ENCODE measurements around the gene VSTM4.

The VSTM4 gene

GRCh38 chr10:49116509-49117375 lies 1.4 kb upstream of the VSTM4 start:
- DNase-seq (ENCODE audit: low read depth, low spot score) = no peak

GRCh38 chr10:49115796-49116508 lies 630 bp upstream of the VSTM4 start:
- DNase-seq (ENCODE audit: low read depth, low spot score) = no peak

DNA sequence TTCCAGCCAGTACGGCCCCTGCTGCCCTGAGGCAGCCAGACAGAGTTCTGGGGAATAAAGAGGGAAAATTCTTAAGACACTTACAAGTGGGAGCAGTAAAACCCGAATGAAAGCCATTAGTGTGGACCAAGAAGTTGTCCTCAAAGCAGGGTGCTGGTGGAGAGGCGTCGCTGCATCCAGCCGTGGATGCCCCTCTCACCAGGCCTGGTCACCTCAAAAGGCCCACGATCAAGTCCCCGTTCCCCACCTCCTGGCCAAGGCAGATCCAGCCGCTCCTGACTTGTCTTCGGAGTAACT lies 656 bp downstream of the VSTM4 start:
- DNase-seq (ENCODE audit: low read depth, low spot score) = no peak

DNA sequence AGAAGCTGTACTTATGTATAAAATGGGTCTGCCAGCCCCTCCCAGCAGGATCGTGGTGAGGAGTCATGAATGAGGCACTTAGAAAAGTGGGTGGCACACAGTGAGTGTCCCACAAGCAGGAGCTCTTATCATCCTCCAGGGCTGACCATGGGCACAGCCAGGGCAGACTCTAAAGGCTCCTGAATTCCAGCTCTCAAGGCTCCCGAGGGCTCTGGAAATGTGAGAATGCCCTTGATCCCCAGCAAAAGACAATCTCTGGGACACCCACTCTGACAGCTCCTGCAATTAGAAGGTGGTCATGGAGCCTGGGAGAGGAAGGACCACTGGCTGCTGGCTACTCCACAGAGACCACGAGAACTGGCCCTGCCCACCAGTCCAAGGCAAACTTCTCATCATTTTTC lies 1.6 kb downstream of the VSTM4 start:
- DNase-seq (ENCODE audit: low read depth, low spot score) = no peak

GRCh38 chr10:49112851-49113250 lies 2.5 kb downstream of the VSTM4 start:
- no peak for DNase-seq (ENCODE audit: low read depth, low spot score)

DNA sequence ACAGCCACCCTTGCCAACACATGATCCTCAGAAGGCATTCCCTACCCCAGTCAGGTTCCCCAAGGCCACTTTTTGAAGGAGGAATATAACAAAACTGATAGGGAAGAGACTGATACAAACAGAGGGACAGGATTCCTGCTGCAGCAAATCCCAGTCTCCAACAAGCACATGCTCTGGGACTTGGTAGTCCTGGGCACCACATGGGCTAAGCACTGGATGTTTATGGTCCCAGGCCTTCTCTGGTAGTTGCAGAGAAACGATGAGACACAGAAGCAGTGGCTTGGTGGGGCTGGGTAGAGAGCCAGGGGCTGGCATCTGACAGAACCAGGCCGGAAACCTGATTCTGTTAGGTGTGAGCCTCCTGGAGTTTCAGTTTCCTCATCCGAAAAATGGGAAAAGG lies 3.2 kb downstream of the VSTM4 start:
- no peak for DNase-seq (ENCODE audit: low read depth, low spot score)

GRCh38 chr10:49111320-49111698 lies 4.0 kb downstream of the VSTM4 start:
- no peak for DNase-seq (ENCODE audit: low read depth, low spot score)

DNA sequence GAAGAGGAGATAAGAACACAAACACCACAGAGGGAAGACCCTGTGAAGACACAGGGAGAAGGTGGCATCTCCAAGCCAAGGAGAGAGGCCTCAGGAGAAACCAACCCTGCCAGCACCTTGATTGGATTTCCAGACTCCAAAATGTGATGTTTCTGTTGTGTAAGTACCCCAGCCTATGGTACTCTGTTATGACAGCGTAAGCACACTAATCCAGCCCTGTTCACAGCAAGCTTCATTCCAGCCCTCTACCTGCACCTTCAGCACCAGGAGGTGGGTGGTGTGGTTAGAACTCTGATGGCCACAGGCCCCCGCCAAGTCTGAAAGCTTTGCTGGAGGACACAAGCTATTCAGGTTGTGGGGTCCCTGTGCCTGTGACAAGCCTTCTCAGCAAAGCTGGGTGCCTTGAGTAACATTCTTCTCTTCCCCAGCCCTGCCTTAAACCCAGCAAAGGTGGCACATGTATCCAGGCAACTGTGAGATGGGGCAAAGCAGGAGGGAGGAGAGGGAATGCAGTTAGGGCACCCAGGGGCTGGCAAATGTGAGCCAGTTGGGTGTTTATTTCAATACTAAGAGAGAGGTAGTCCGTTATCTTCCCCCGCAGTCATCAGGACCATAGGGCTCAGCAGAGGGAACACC lies 4.5 kb downstream of the VSTM4 start:
- DNase-seq (ENCODE audit: low read depth, low spot score) = no peak

GRCh38 chr10:49109669-49110340 lies 5.5 kb downstream of the VSTM4 start:
- peak; percentile 71 for DNase-seq (ENCODE audit: low read depth, low spot score)

GRCh38 chr10:49108656-49109055 lies 6.7 kb downstream of the VSTM4 start:
- no peak for DNase-seq (ENCODE audit: low read depth, low spot score)

DNA sequence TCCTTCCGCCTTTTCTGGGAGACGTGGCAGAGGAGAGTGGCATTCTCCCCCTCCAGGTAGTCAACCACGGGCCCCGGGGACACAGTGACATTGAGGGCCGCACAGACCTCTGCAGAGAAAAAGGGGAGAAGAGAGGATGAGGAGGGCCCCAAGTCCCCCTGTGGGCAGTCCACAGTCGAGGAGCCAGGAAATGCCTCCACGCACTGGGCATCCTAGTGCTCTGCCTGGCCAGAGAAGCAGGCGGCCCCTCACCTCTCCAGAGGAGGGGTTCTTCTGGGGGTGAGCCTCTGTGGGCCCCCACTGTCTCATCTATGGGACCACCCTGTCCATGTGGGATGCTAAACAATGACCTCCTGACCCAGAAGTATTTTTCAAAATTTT lies 7.4 kb downstream of the VSTM4 start:
- no peak for DNase-seq (ENCODE audit: low read depth, low spot score)

GRCh38 chr10:49107111-49107886 lies 8.0 kb downstream of the VSTM4 start:
- no peak for DNase-seq (ENCODE audit: low read depth, low spot score)

GRCh38 chr10:49106451-49106850 lies 8.9 kb downstream of the VSTM4 start:
- DNase-seq (ENCODE audit: low read depth, low spot score) = no peak

- no peak for DNase-seq (ENCODE audit: low read depth, low spot score)
Measured at GRCh38 chr10:49105076-49105475, 10.2 kb downstream of the VSTM4 start.

DNA sequence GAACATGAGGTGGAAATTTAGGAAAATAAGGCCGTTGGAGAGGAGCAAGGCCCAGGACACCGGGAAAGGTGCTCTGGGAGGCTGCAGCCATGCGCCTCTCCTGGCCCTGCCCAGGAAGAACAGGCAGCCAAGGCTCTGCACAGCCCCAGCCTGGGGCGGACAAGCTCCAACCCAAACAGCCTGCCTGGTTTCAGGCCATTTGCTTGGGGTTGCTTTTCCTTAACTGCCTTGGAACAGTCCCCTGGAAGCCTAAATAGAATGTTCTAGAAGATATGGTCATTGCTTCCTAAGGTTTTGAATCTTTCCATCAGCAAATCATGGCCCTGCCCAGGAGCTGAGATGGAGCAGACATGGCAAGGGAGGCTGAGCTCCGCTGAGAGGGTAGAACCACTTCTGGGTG lies 11.0 kb downstream of the VSTM4 start:
- DNase-seq (ENCODE audit: low read depth, low spot score) = no peak

DNA sequence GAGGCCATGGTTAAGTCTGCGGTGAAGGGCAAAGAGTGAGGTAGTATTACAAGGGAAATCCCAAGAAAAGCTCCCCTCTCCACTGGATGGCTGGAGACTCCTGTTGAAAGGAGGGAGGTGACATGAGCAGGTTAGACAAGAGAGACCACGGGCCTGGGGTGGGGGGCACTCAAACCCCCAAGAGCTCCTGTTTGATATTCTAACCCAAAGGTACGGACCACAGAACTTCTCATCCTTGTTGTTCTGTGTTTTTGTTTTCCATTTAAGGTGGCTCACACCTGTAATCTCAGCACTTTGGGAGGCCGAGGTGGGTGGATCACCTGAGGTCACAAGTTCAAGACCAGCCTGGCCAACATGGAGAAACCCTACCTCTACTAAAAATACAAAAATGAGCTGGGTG lies 11.6 kb downstream of the VSTM4 start:
- DNase-seq (ENCODE audit: low read depth, low spot score) = no peak

DNA sequence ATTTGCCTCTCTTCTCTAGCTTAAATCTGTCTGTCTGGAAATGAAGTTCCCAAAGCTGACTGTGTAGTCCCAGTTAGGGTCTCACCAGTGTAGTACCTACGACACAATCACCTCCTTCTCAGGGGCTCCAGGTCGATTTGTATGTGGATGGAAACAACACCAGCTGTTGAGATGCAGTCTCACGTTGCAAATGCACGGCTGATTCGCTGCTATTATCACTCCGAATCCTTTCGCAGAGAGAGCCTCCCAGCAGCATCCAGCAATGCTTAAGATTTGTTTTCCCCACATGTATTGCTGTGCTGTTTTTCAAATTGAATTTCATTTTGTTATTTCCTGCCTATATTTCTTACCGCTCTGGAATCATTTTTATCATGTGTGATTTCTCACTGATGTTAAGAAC lies 16.3 kb downstream of the VSTM4 start:
- no peak for DNase-seq (ENCODE audit: low read depth, low spot score)

DNA sequence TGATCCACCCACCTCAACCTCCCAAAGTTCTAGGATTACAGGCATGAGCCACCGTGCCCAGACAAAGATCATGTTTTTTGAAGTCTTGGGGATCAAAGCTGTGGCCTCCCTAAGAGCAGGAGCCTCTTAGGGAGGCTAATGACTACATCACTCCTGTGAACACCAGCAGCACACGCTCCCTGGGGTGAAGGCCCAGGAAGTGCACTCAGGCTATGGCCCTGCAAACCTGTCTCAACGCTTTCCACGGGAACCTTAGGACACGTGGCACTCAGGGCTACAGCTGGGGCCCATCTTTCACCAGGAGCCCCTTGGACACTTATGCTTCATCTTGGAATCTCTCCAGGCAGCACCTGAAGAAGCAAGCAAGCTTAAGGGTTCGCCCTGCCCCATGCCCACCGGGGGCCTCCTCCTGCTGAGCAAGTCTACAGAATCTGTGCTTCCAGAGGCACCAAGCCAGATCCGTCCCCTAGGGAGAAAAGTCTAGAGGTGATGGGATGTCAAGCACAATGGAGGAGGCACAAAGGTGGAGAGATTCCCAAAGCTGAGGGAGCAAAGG lies 18.4 kb downstream of the VSTM4 start:
- no peak for DNase-seq (ENCODE audit: low read depth, low spot score)

DNA sequence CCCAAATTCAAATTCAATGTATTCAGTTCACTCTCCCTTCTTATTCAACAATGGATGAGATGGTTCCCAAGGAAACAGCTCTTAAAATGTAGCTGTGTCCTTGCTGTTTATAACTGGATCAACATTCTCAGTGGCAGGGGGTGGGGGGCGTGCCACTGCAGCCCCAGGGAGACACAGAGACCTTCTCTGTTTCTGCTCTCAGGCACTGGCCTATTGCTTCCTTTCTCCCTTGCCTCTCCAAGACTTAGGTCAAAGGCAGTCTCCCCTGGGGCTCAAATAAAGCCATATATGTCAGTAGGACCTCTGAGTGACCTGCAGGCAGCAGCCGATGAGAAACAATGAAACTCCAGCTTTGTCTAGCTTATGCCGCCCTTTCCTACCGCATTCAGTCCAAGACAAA lies 20.7 kb downstream of the VSTM4 start:
- DNase-seq (ENCODE audit: low read depth, low spot score) = no peak

DNA sequence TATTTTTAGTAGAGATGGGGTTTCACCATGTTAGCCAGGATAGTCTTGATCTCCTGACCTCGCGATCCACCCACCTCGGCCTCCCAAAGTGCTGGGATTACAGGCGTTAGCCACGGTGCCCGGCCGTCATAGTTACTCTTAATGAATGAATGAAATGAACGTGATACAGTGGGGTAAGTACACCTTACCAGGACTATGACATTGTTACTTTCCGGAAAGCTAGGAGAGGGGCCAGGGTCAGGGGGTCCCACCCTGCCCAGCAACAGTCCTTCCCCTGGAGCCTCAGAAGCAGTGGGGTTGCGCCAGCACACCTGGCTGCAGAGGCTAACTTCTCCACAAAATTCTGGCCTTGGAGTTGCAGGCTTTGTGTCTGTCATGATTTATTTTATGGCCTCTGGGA lies 21.4 kb downstream of the VSTM4 start:
- no peak for DNase-seq (ENCODE audit: low read depth, low spot score)

- no peak for DNase-seq (ENCODE audit: low read depth, low spot score)
Measured at GRCh38 chr10:49092477-49092876, 22.8 kb downstream of the VSTM4 start.
